ENCODE measurements around the gene AHI1.

- TF ChIP-seq POLR2A (IDR thresholded peaks at IDR 0.05) = no peak
- TF ChIP-seq CTCF (IDR thresholded peaks at IDR 0.05) = no peak
Observed at GRCh38 chr6:135281964-135282363, 215.6 kb downstream of the AHI1 start.

Measured in tibial nerve (tissue), 3 donors.